Measurements from ENCODE around the gene FLYWCH1.
"Not testable (repeated sequence)": the region's sequence is repeated elsewhere in the genome, so short reads cannot be mapped to it uniquely, and the experiment has no call there.

FLYWCH1 gene

GRCh38 chr16:2936436-2937011, 24.8 kb downstream of the FLYWCH1 start:
- no peak for DNase-seq (ENCODE audit: low read depth)
- no peak for TF ChIP-seq CTCF (conservative IDR thresholded peaks at IDR 0.05; ENCODE audit: low read length)
- no peak overlapping the region for H3K4me3 ChIP-seq (ENCODE audit: low read length)

- H3K4me3 ChIP-seq (ENCODE audit: low read length), result no peak overlapping the region
- no peak for TF ChIP-seq CTCF (conservative IDR thresholded peaks at IDR 0.05; ENCODE audit: low read length)
- DNase-seq (ENCODE audit: low read depth), result no peak
Observed at GRCh38 chr16:2937170-2937569, 25.4 kb downstream of the FLYWCH1 start.

- no peak for DNase-seq (ENCODE audit: low read depth)
- H3K4me3 ChIP-seq (ENCODE audit: low read length), result no peak overlapping the region
- TF ChIP-seq CTCF (conservative IDR thresholded peaks at IDR 0.05; ENCODE audit: low read length), result no peak
Observed at GRCh38 chr16:2938206-2938605, 26.5 kb downstream of the FLYWCH1 start.

GRCh38 chr16:2939968-2940367, 28.2 kb downstream of the FLYWCH1 start:
- H3K4me3 ChIP-seq (ENCODE audit: low read length), result no peak overlapping the region
- no peak for DNase-seq (ENCODE audit: low read depth)
- TF ChIP-seq CTCF (conservative IDR thresholded peaks at IDR 0.05; ENCODE audit: low read length), result no peak

- no peak for DNase-seq (ENCODE audit: low read depth)
- no peak for TF ChIP-seq CTCF (conservative IDR thresholded peaks at IDR 0.05; ENCODE audit: low read length)
- no peak overlapping the region for H3K4me3 ChIP-seq (ENCODE audit: low read length)
Observed at GRCh38 chr16:2942045-2942444, 30.3 kb downstream of the FLYWCH1 start.

- H3K4me3 ChIP-seq (ENCODE audit: low read length); DNase-seq (ENCODE audit: low read depth): not testable (repeated sequence)
Observed at GRCh38 chr16:2943716-2944115, 32.0 kb downstream of the FLYWCH1 start.

- H3K4me3 ChIP-seq (ENCODE audit: low read length), result no peak overlapping the region
- DNase-seq (ENCODE audit: low read depth), result no peak
- TF ChIP-seq CTCF (conservative IDR thresholded peaks at IDR 0.05; ENCODE audit: low read length), result no peak
Observed at GRCh38 chr16:2946649-2947048, 34.9 kb downstream of the FLYWCH1 start.
